HFF-Myc (cell line): ENCODE results near the gene LTB4R2.
"Not testable (repeated sequence)": the region's sequence is repeated elsewhere in the genome, so short reads cannot be mapped to it uniquely, and the experiment has no call there.

Source experiments
- DNase-seq: peaks from one replicate; pipeline ENCODE4 v3.0.0-alpha.2; 2011; ENCODE audit warnings: low read depth; ENCODE audit errors: extremely low read depth
- H3K4me3 ChIP-seq: replicated peaks from 2 replicates; pipeline ENCODE4 v1.5.1; 2011; ENCODE audit warnings: low read depth, mild to moderate bottlenecking, control low read depth, low read length
- CTCF ChIP-seq: IDR thresholded peaks from 2 replicates; pipeline ENCODE4 v1.5.1; 2012; ENCODE audit warnings: mild to moderate bottlenecking, low read depth, low read length, control low read depth; ENCODE audit errors: missing control alignments

Gene LTB4R2

DNA sequence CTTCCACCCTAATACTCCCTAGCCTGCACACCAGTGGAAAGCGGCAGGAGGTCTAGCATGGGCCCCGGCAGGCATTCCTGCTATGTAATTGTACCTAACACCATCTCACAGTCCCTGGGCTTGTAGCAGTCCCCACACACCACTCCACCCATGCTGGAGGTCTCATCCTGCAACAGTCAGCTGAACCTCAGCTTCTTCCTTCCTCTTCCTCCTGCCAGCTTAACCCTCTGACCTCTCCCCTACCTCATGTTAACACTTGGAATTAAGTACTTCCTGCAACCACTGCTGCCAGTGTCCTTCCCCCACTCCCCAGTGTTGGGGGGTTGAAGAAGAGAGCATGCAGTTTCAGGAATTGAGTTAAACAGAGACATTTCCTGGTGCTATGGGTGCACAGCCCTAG, 17.4 kb downstream of the LTB4R2 start:
- DNase-seq, result no peak
- TF ChIP-seq CTCF, result no peak
- no peak overlapping the region for H3K4me3 ChIP-seq

- not testable (repeated sequence) for H3K4me3 ChIP-seq, DNase-seq
- TF ChIP-seq CTCF, result peak; percentile 47
Measured at GRCh38 chr14:24327914-24328313, 18.0 kb downstream of the LTB4R2 start.

GRCh38 chr14:24329073-24329663, 19.2 kb downstream of the LTB4R2 start:
- no peak for DNase-seq
- TF ChIP-seq CTCF, result no peak
- H3K4me3 ChIP-seq, result no peak overlapping the region

DNA sequence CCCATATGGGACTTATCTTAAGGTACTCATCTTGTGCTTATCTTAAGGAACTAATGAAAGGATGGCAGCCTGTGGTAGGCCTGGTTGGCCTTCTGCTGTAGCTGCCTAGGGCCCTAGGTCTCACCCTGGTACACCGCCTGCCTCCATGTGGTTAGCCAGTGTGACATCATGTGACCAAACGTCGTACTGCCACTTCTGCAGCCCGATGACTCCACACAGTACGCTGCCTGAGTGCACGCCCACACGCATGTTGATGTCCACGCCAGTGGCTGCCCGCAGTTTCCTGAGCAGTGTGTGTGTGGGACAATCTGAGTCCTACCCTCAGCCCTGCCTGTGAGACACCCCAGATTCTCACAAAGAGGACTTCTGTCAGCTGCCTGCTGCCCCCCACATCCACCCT, 19.8 kb downstream of the LTB4R2 start:
- no peak for DNase-seq
- TF ChIP-seq CTCF, result no peak
- no peak overlapping the region for H3K4me3 ChIP-seq

- DNase-seq, result no peak
- TF ChIP-seq CTCF, result no peak
- no peak overlapping the region for H3K4me3 ChIP-seq
Measured at GRCh38 chr14:24330973-24331674, 21.2 kb downstream of the LTB4R2 start.

DNA sequence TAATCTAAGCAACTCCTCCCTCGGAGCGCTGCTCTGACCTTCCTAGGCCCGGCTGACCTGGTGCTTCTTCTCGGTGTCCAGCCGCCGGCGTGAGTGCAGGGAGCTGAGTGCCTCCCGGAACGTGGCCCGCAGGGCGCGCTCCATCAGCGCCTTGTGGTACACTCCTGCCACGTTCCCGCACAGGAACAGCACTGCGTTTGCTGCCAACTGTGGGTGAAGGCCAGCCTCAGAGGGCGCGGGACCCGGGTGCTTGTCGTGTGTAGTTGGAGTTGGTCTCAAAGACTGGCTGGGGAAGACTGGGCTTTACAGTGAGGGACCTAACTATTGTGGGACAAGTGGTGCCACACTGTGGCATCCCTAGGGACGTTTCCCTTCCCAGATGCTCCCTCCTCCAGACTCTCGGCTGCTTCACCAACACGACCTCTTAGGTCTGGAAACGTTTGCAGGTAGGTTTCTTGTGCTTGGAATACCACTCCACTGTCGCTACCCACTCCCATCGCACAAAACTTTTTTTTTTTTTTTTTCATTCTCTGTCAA, 21.9 kb downstream of the LTB4R2 start:
- no peak for TF ChIP-seq CTCF
- DNase-seq, result no peak
- H3K4me3 ChIP-seq, result no peak overlapping the region
